T-cell (primary cell): Measurements from ENCODE around the gene CA14. TPM values are rescaled to one million over a fixed set of nuclear protein-coding genes. Genes with fewer than 3 reads are reported as not detected.
A peak's percentile ranks its signal among the peaks of the same experiment; 100 is the strongest.
"Not testable (repeated sequence)": the region's sequence is repeated elsewhere in the genome, so short reads cannot be mapped to it uniquely, and the experiment has no call there.

Experiments used
- ATAC-seq, 4 experiments: fragments of 200-7000 bp in 3 of 4; fragments of 150-1000 bp in 1 of 4; cut with Tn5 transposase; replicated peaks in 1 of 4; 1 replicate in 3 of 4; 2 replicates in 1 of 4; pipeline ENCODE4 v1.10.0; 2021; ENCODE audit warnings: moderate library complexity in 3 of 4, mild to moderate bottlenecking in 2 of 4, moderate number of reproducible peaks in 1 of 4
- CTCF ChIA-PET, 2 donors: fragments of 300-600 bp; sonication (Branson Sonifier 250); formaldehyde crosslinking; loops; one replicate each; lab custom pipeline; 2022; ENCODE audit warnings: antibody characterized with exemption in 2 of 2; lab: Charles Lee
- POLR2A ChIA-PET, 2 donors: fragments of 300-600 bp; sonication (Branson Sonifier 250); formaldehyde crosslinking; loops; one replicate each; lab custom pipeline; 2022; ENCODE audit warnings: antibody characterized with exemption in 2 of 2; lab: Charles Lee
- DNase-seq, 35 experiments: peaks; one replicate each; pipeline versions ENCODE4 v3.0.0 to v3.0.0-alpha.2; 2013 to 2023
- H3K27ac ChIP-seq: one replicate; pipeline ENCODE4 v1.5.1; 2013; ENCODE audit warnings: low read length
- H3K27me3 ChIP-seq, 2 experiments: replicated peaks in 1 of 2; 1 replicate in 1 of 2; 2 replicates in 1 of 2; pipeline versions ENCODE4 v1.6.1 to v1.7.0; 2013; ENCODE audit warnings: low read length in 1 of 2, mixed read lengths in 1 of 2; ENCODE audit not compliant: control insufficient read depth in 2 of 2, insufficient read depth in 2 of 2; ENCODE audit errors: extremely low read depth in 1 of 2
- H3K36me3 ChIP-seq, 2 donors: 1 replicate in 1 of 2; 2 replicates in 1 of 2; pipeline versions ENCODE4 v1.6.1 to v1.7.0; 2013; ENCODE audit warnings: low read length in 1 of 2; ENCODE audit not compliant: control insufficient read depth in 2 of 2, insufficient read depth in 1 of 2; ENCODE audit errors: extremely low read depth in 1 of 2
- H3K4me1 ChIP-seq, 2 experiments: 1 replicate in 1 of 2; 2 replicates in 1 of 2; pipeline versions ENCODE4 v1.6.1 to v1.7.0; 2013; ENCODE audit warnings: low read length in 2 of 2, mixed read lengths in 1 of 2; ENCODE audit not compliant: insufficient read depth in 2 of 2, control insufficient read depth in 1 of 2; ENCODE audit errors: extremely low read depth in 1 of 2
- H3K4me3 ChIP-seq, 2 donors: 1 replicate in 1 of 2; 2 replicates in 1 of 2; pipeline versions ENCODE4 v1.5.1 to v1.7.0; 2013; ENCODE audit warnings: mild to moderate bottlenecking in 2 of 2, low read length in 1 of 2, moderate library complexity in 1 of 2; ENCODE audit not compliant: control insufficient read depth in 1 of 2; ENCODE audit errors: extremely low read depth in 1 of 2
- H3K9me3 ChIP-seq: 2 replicates; pipeline ENCODE4 v1.7.0; 2013
- H3K27ac Mint-ChIP-seq, 2 donors: one replicate each; pipeline ENCODE4 v1.8.0; 2020 to 2021; ENCODE audit warnings: mild to moderate bottlenecking in 2 of 2, mixed read lengths in 2 of 2
- H3K27me3 Mint-ChIP-seq, 2 donors: one replicate each; pipeline ENCODE4 v1.8.0; 2021 to 2022; ENCODE audit warnings: mixed read lengths in 2 of 2
- H3K36me3 Mint-ChIP-seq: one replicate; pipeline ENCODE4 v1.8.0; 2021; ENCODE audit warnings: mixed read lengths
- H3K4me1 Mint-ChIP-seq, 3 donors: one replicate each; pipeline ENCODE4 v1.8.0; 2020 to 2022; ENCODE audit warnings: mixed read lengths in 3 of 3, mild to moderate bottlenecking in 1 of 3
- H3K4me3 Mint-ChIP-seq, 3 donors: one replicate each; pipeline ENCODE4 v1.8.0; 2020 to 2022; ENCODE audit warnings: mild to moderate bottlenecking in 3 of 3, mixed read lengths in 3 of 3, moderate library complexity in 3 of 3
- H3K9me3 Mint-ChIP-seq, 3 donors: one replicate each; pipeline ENCODE4 v1.8.0; 2020 to 2022; ENCODE audit warnings: mixed read lengths in 3 of 3
- WGBS: methylation state at CpG from one replicate; pipeline ENCODE4 v1.1.5; 2013; ENCODE audit warnings: missing lambda C conversion rate; ENCODE audit not compliant: insufficient coverage; 5-methylcytosine and 5-hydroxymethylcytosine counted together
- total RNA-seq, 35 experiments: library from RNA in 6 of 35; stranded (reverse) in 6 of 35; fragments of 120-200 nt in 1 of 35; gene quantifications; one replicate each; pipeline versions ENCODE4 v1.2.1 to v1.2.4 and lab custom pipeline; 2013 to 2026

The CA14 gene
- total RNA-seq, 5 donors from 2014 or later (not counting 1 experiment from before 2014, with no cell fraction given), result not detected

GRCh38 chr1:150213170-150214098 lies 44.1 kb upstream of the CA14 start:
- peak overlapping the region; percentile 83 to 86 (median 84) for H3K4me3 Mint-ChIP-seq
- POLR2A ChIA-PET, result no interaction called here
- CTCF ChIA-PET, result interaction anchor here in 1 of 2 donors (1.0 to 1.7 kb wide), 2 partner anchors 9 to 18 kb away, joined by 3 to 7 read pairs; no protein-coding TSS in a partner anchor
- H3K27ac Mint-ChIP-seq, result peak overlapping the region; percentile 93
- Histone ChIP-seq H3K27ac (peak overlapping the region; percentile 79), H3K4me1 (peaks cover 7 to 12% of the 10 kb centered on the region in 2 experiments), H3K4me3 (peak overlapping the region; percentile 61 to 65), H3K27me3 (no peaks in the 10 kb centered on the region), H3K36me3 (no peaks in the 10 kb centered on the region), H3K9me3 (no peaks in the 10 kb centered on the region)
- ATAC-seq, result peak; percentile 99 to 100 (median 100)
- WGBS, result 9% methylated on average over 31 of the region's 38 CpGs
- no peaks in the 10 kb centered on the region for H3K36me3 Mint-ChIP-seq
- peak; percentile 74 to 94 (median 89) for DNase-seq
- no peaks in the 10 kb centered on the region for H3K9me3 Mint-ChIP-seq
- H3K27me3 Mint-ChIP-seq, result no peaks in the 10 kb centered on the region
- peaks cover 14 to 17% (median 15%) of the 10 kb centered on the region in 3 donors for H3K4me1 Mint-ChIP-seq

- no CpG with 5 or more reads among the region's 18 CpGs for WGBS
- not testable (repeated sequence) for H3K27me3 Mint-ChIP-seq, H3K36me3 ChIP-seq, DNase-seq, ATAC-seq, H3K9me3 ChIP-seq, H3K36me3 Mint-ChIP-seq, H3K27me3 ChIP-seq, H3K9me3 Mint-ChIP-seq
- CTCF ChIA-PET, result interaction anchor here in 1 of 2 donors (0.6 to 1.7 kb wide), 3 partner anchors 9 to 20 kb away, joined by 3 to 7 read pairs (median 3); no protein-coding TSS in a partner anchor
- Histone ChIP-seq H3K4me3 (peak overlapping the region; percentile 61 to 65), H3K4me1 (peaks cover 7 to 12% of the 10 kb centered on the region in 2 experiments), H3K27ac (peak overlapping the region; percentile 79)
- H3K4me3 Mint-ChIP-seq, result peak overlapping the region; percentile 83 to 86 (median 84)
- peaks cover 14 to 17% (median 15%) of the 10 kb centered on the region in 3 donors for H3K4me1 Mint-ChIP-seq
- peak overlapping the region; percentile 93 for H3K27ac Mint-ChIP-seq
- POLR2A ChIA-PET, result interaction anchor here in 1 of 2 donors (0.6 kb wide), 1 partner anchor 186 kb away, joined by 3 read pairs; no protein-coding TSS in a partner anchor
Observed at GRCh38 chr1:150214099-150214756, 43.3 kb upstream of the CA14 start.

DNA sequence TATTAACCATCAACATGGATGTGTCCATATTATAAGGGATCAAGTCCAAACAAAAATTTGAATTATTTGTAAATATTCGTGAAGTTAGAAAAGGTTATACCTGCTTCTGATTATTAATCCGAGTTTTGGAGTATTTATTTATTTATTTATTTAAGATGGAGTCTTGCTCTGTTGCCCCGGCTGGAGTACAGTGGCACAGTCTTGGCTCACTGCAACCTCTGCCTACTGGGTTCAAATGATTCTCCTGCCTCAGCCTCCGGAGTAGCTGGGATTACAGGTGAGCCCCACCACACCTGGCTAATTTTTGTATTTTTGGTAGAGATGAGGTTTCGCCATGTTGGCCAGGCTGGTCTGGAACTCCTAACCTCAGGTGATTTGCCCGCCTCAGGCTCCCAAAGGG lies 41.7 kb upstream of the CA14 start:
- H3K9me3 ChIP-seq, DNase-seq, H3K27me3 Mint-ChIP-seq, H3K36me3 ChIP-seq, H3K4me3 Mint-ChIP-seq, H3K27me3 ChIP-seq, H3K36me3 Mint-ChIP-seq, H3K27ac Mint-ChIP-seq, H3K9me3 Mint-ChIP-seq, H3K27ac ChIP-seq, POLR2A ChIA-PET, H3K4me3 ChIP-seq, ATAC-seq: not testable (repeated sequence)
- peaks cover 14 to 17% (median 15%) of the 10 kb centered on the region in 3 donors for H3K4me1 Mint-ChIP-seq
- CTCF ChIA-PET, result interaction anchor here in 1 of 2 donors (0.6 kb wide), 1 partner anchor 925 kb away, joined by 4 read pairs; no protein-coding TSS in a partner anchor
- peaks cover 7 to 12% of the 10 kb centered on the region in 2 experiments for H3K4me1 ChIP-seq
- 100% methylated on average over 1 of the region's 6 CpGs for WGBS

GRCh38 chr1:150221552-150221951 lies 36.0 kb upstream of the CA14 start:
- ChIA-PET POLR2A (no interaction called here), CTCF (no interaction called here)
- peaks cover 27% of the 10 kb centered on the region for H3K36me3 Mint-ChIP-seq

GRCh38 chr1:150224983-150225382 lies 32.6 kb upstream of the CA14 start:
- DNase-seq (no peak), ATAC-seq (no peak)
- Mint-ChIP-seq H3K27ac (peak overlapping the region in 1 of 2 donors; percentile 0), H3K36me3 (peaks cover 42% of the 10 kb centered on the region), H3K27me3 (no peaks in the 10 kb centered on the region), H3K4me1 (peaks cover 0 to 5% (median 5%) of the 10 kb centered on the region in 3 donors), H3K9me3 (no peaks in the 10 kb centered on the region), H3K4me3 (no peak overlapping the region)
- Histone ChIP-seq H3K4me3 (no peak overlapping the region), H3K36me3 (peaks cover 5 to 55% of the 10 kb centered on the region in 2 donors), H3K9me3 (no peaks in the 10 kb centered on the region), H3K27me3 (no peaks in the 10 kb centered on the region), H3K27ac (no peak overlapping the region), H3K4me1 (no peaks in the 10 kb centered on the region)
- no CpG with 5 or more reads among the region's 1 CpG for WGBS
- POLR2A ChIA-PET, result interaction anchor here in 1 of 2 donors (0.5 kb wide), 1 partner anchor 110 kb away, joined by 3 read pairs; no protein-coding TSS in a partner anchor
- CTCF ChIA-PET, result no interaction called here

More at GRCh38 chr1:150221552-150221951, 36.0 kb upstream of the CA14 start:
- Mint-ChIP-seq H3K4me3 (no peak overlapping the region), H3K27ac (no peak overlapping the region), H3K27me3 (no peaks in the 10 kb centered on the region), H3K4me1 (peaks cover 0 to 5% (median 5%) of the 10 kb centered on the region in 3 donors), H3K9me3 (no peaks in the 10 kb centered on the region)
- peak in 2 of 4 experiments; percentile 42 to 69 for ATAC-seq
- Histone ChIP-seq H3K27ac (no peak overlapping the region), H3K27me3 (no peaks in the 10 kb centered on the region), H3K36me3 (peaks cover 5 to 43% of the 10 kb centered on the region in 2 donors), H3K9me3 (no peaks in the 10 kb centered on the region), H3K4me1 (no peaks in the 10 kb centered on the region), H3K4me3 (no peak overlapping the region)
- DNase-seq, result peak in 3 of 35 experiments; percentile 2 to 59 (median 19)
- WGBS, result no CpG with 5 or more reads among the region's 2 CpGs

DNA sequence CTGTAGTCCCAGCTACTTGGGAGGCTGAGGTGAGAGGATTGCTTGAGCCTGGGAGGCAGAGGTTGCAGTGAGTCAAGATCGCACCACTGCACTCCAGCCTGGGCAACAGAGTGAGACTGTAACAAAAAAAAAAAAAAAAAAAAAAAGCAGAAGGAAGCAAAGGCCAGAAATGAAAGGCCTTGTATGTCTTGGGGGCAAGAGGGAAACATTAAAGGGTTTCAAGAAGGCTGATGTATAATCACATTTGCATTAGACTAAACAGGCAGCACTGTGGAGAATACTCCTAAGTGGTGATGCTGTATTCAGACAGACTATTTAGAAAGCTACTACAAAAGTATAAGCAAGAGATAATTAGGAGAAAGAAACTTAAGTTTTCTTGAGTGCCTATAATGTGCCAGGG lies 32.0 kb upstream of the CA14 start:
- Histone ChIP-seq H3K27me3 (no peaks in the 10 kb centered on the region), H3K36me3 (peaks cover 5 to 53% of the 10 kb centered on the region in 2 donors), H3K27ac (no peak overlapping the region), H3K9me3 (no peaks in the 10 kb centered on the region), H3K4me3 (no peak overlapping the region), H3K4me1 (no peaks in the 10 kb centered on the region)
- peaks cover 0 to 5% (median 5%) of the 10 kb centered on the region in 3 donors for H3K4me1 Mint-ChIP-seq
- H3K9me3 Mint-ChIP-seq, result no peaks in the 10 kb centered on the region
- no peak overlapping the region for H3K27ac Mint-ChIP-seq
- no peak for DNase-seq
- no peak for ATAC-seq
- no peaks in the 10 kb centered on the region for H3K27me3 Mint-ChIP-seq
- no peak overlapping the region for H3K4me3 Mint-ChIP-seq
- ChIA-PET POLR2A (no interaction called here), CTCF (no interaction called here)
- peaks cover 42% of the 10 kb centered on the region for H3K36me3 Mint-ChIP-seq
- 100% methylated on average over 1 of the region's 1 CpG for WGBS
